ENCODE results near the gene PHC3.
"Not testable (repeated sequence)": the region's sequence is repeated elsewhere in the genome, so short reads cannot be mapped to it uniquely, and the experiment has no call there.

The PHC3 gene

GRCh38 chr3:170200987-170201386 lies 19.5 kb upstream of the PHC3 start:
- Histone ChIP-seq H3K27me3 (ENCODE audit: low read length) (no peaks in the 10 kb centered on the region), H3K9me3 (ENCODE audit: insufficient read depth, low read length) (no peaks in the 10 kb centered on the region), H3K4me2 (ENCODE audit: low read depth, low read length, poor library complexity, severe bottlenecking) (no peak overlapping the region), H3K9ac (ENCODE audit: low read length) (no peak overlapping the region), H4K20me1 (ENCODE audit: low read depth, low read length) (no peaks in the 10 kb centered on the region), H2AFZ (ENCODE audit: low read depth, low read length, severe bottlenecking) (no peak overlapping the region), H3K9me2 (replicated peaks; ENCODE audit: insufficient read depth, low read length) (no peaks in the 10 kb centered on the region), H3F3A (ENCODE audit: insufficient read depth) (no peaks in the 10 kb centered on the region), H3K4me3 (ENCODE audit: insufficient read depth, low read length, poor library complexity, severe bottlenecking) (no peak overlapping the region), H3K79me2 (ENCODE audit: insufficient read depth, low read length) (no peaks in the 10 kb centered on the region), H3K27ac (ENCODE audit: low read depth, low read length) (no peak overlapping the region), H3K36me3 (ENCODE audit: low read length) (no peaks in the 10 kb centered on the region)
- TF ChIP-seq EZH2phosphoT487 (conservative IDR thresholded peaks at IDR 0.05; ENCODE audit: low read length) = no peak

GRCh38 chr3:170196833-170197232 lies 15.3 kb upstream of the PHC3 start:
- Histone ChIP-seq H4K20me1 (ENCODE audit: low read depth, low read length) (no peaks in the 10 kb centered on the region), H3F3A (ENCODE audit: insufficient read depth) (no peaks in the 10 kb centered on the region), H3K27me3 (ENCODE audit: low read length) (no peaks in the 10 kb centered on the region), H3K36me3 (ENCODE audit: low read length) (no peaks in the 10 kb centered on the region), H3K9ac (ENCODE audit: low read length) (no peak overlapping the region), H3K4me2 (ENCODE audit: low read depth, low read length, poor library complexity, severe bottlenecking) (no peak overlapping the region), H2AFZ (ENCODE audit: low read depth, low read length, severe bottlenecking) (no peak overlapping the region), H3K4me3 (ENCODE audit: insufficient read depth, low read length, poor library complexity, severe bottlenecking) (no peak overlapping the region), H3K79me2 (ENCODE audit: insufficient read depth, low read length) (no peaks in the 10 kb centered on the region), H3K9me2 (replicated peaks; ENCODE audit: insufficient read depth, low read length) (no peaks in the 10 kb centered on the region), H3K27ac (ENCODE audit: low read depth, low read length) (no peak overlapping the region), H3K9me3 (ENCODE audit: insufficient read depth, low read length) (no peaks in the 10 kb centered on the region)
- TF ChIP-seq EZH2phosphoT487 (conservative IDR thresholded peaks at IDR 0.05; ENCODE audit: low read length) (no peak), CTCF (IDR thresholded peaks at IDR 0.05; ENCODE audit: insufficient read depth, low read length, poor library complexity, severe bottlenecking) (no peak)

- not testable (repeated sequence) for H3K9ac ChIP-seq (ENCODE audit: low read length); H3K27me3 ChIP-seq (ENCODE audit: low read length); H2AFZ ChIP-seq (ENCODE audit: low read depth, low read length, severe bottlenecking); H3K4me2 ChIP-seq (ENCODE audit: low read depth, low read length, poor library complexity, severe bottlenecking); H3K27ac ChIP-seq (ENCODE audit: low read depth, low read length); H4K20me1 ChIP-seq (ENCODE audit: low read depth, low read length); H3K4me3 ChIP-seq (ENCODE audit: insufficient read depth, low read length, poor library complexity, severe bottlenecking); H3K79me2 ChIP-seq (ENCODE audit: insufficient read depth, low read length); H3K9me2 ChIP-seq (replicated peaks; ENCODE audit: insufficient read depth, low read length); H3F3A ChIP-seq (ENCODE audit: insufficient read depth); H3K36me3 ChIP-seq (ENCODE audit: low read length); H3K9me3 ChIP-seq (ENCODE audit: insufficient read depth, low read length)
Measured at GRCh38 chr3:170195759-170196158, 14.2 kb upstream of the PHC3 start.

GRCh38 chr3:170189398-170190256 lies 8.1 kb upstream of the PHC3 start:
- no peaks in the 10 kb centered on the region for H3K79me2 ChIP-seq (ENCODE audit: insufficient read depth, low read length)
- no peak overlapping the region for H3K4me3 ChIP-seq (ENCODE audit: insufficient read depth, low read length, poor library complexity, severe bottlenecking)
- peak overlapping the region; percentile 53 for H2AFZ ChIP-seq (ENCODE audit: low read depth, low read length, severe bottlenecking)
- no peak overlapping the region for H3K27ac ChIP-seq (ENCODE audit: low read depth, low read length)
- H3K27me3 ChIP-seq (ENCODE audit: low read length) = no peaks in the 10 kb centered on the region
- peak overlapping the region; percentile 21 for H3K4me2 ChIP-seq (ENCODE audit: low read depth, low read length, poor library complexity, severe bottlenecking)
- no peaks in the 10 kb centered on the region for H3F3A ChIP-seq (ENCODE audit: insufficient read depth)
- H3K9me2 ChIP-seq (replicated peaks; ENCODE audit: insufficient read depth, low read length) = no peaks in the 10 kb centered on the region
- H4K20me1 ChIP-seq (ENCODE audit: low read depth, low read length) = no peaks in the 10 kb centered on the region
- no peak overlapping the region for H3K9ac ChIP-seq (ENCODE audit: low read length)
- H3K36me3 ChIP-seq (ENCODE audit: low read length) = no peaks in the 10 kb centered on the region
- no peak for TF ChIP-seq CTCF (IDR thresholded peaks at IDR 0.05; ENCODE audit: insufficient read depth, low read length, poor library complexity, severe bottlenecking)
- no peak for TF ChIP-seq EZH2phosphoT487 (conservative IDR thresholded peaks at IDR 0.05; ENCODE audit: low read length)
- no peaks in the 10 kb centered on the region for H3K9me3 ChIP-seq (ENCODE audit: insufficient read depth, low read length)
